ENCODE results near the gene JTB.

- TF ChIP-seq POLR2A (IDR thresholded peaks at IDR 0.05; ENCODE audit: low read length) (no peak), GATA1 (IDR thresholded peaks at IDR 0.05; ENCODE audit: low read depth, low read length) (no peak)
Observed at GRCh38 chr1:154014154-154014907, 36.9 kb upstream of the JTB start.

All from erythroblast (primary cell).